Measurements from ENCODE around the gene UNC79.
"Not testable (repeated sequence)": the region's sequence is repeated elsewhere in the genome, so short reads cannot be mapped to it uniquely, and the experiment has no call there.

The UNC79 gene

GRCh38 chr14:93493622-93494021 is 62.9 kb downstream of the UNC79 start:
- not testable (repeated sequence) for H3K36me3 ChIP-seq (ENCODE audit: control insufficient read depth in 1 of 2, insufficient read depth in 2 of 2, low read depth in 1 of 2, low read length in 2 of 2); H3K18ac ChIP-seq (ENCODE audit: low read depth in 1 of 2, low read length in 2 of 2); H3K4me3 ChIP-seq (ENCODE audit: insufficient read depth in 1 of 2, low read depth in 1 of 2, low read length in 2 of 2); H4K8ac ChIP-seq (ENCODE audit: low read length); H3K27me3 ChIP-seq (ENCODE audit: control insufficient read depth in 1 of 2, insufficient read depth in 1 of 2, low read length in 2 of 2); H3K14ac ChIP-seq (ENCODE audit: low read length in 2 of 2); DNase-seq; H3K4me2 ChIP-seq (ENCODE audit: low read length, poor library complexity, severe bottlenecking); H2BK12ac ChIP-seq (ENCODE audit: low read length in 2 of 2); H3K9me3 ChIP-seq (ENCODE audit: control insufficient read depth, low read length); H3K9ac ChIP-seq (ENCODE audit: low read length); H2AK5ac ChIP-seq (ENCODE audit: low read length, severe bottlenecking); H2BK120ac ChIP-seq (ENCODE audit: low read depth, low read length); H3K4me1 ChIP-seq (ENCODE audit: control insufficient read depth, insufficient read depth, low read depth, low read length); H2AFZ ChIP-seq (ENCODE audit: low read depth, low read length); H3K4ac ChIP-seq (ENCODE audit: low read depth in 1 of 2, low read length in 2 of 2); H4K91ac ChIP-seq (ENCODE audit: low read length); H3K27ac ChIP-seq (ENCODE audit: low read length, poor library complexity, severe bottlenecking); H3K23ac ChIP-seq (ENCODE audit: low read length in 2 of 2); H2BK15ac ChIP-seq (ENCODE audit: low read depth, poor library complexity, severe bottlenecking); H2BK5ac ChIP-seq (ENCODE audit: low read depth, low read length, poor library complexity, severe bottlenecking); H3K79me1 ChIP-seq (replicated peaks; ENCODE audit: low read length, poor library complexity, severe bottlenecking)
- WGBS = no CpG with 5 or more reads among the region's 2 CpGs

DNA sequence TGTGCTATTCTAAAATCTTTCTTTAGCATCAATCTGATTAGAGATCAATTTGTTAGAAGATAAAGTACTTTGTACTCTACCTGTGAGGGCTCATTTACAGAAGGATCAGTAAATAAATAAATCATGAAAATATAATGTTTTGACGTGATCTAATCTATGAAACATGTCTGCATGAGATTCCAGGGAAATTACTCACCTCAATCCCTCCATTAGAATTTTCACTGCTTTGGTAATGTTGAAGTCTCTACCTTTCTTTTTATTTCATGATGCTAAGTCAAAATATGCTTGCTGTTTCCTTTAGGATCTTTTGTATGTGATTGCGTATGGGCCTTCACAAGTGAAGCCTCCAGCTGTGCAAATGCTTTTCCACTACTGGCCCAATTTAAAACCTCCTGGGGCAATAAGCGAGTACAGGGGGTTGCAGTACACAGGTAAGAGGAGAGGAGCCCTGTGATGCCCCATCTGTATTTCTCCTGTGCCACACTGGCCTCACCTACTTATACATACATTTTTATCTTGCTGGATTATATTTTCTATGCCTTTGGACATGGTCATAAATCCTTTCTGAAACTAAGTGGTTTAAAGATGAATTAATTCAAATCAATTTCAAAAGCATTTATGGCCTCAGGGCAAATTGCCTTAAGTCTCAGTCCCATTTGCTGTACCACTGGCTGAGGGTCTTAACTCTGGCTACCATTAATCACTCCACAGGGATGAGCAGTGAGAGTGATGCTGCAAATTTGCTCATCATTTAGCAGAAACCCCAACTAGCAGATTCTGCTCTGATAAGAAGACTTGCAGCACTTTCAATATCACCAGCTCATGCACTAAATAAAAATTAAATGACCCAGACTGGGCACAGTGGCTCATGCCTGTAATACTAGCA is 66.4 kb downstream of the UNC79 start:
- no peak overlapping the region for H2BK15ac ChIP-seq (ENCODE audit: low read depth, poor library complexity, severe bottlenecking)
- 100% methylated on average over 1 of the region's 3 CpGs for WGBS
- no peak overlapping the region for H3K18ac ChIP-seq (ENCODE audit: low read depth in 1 of 2, low read length in 2 of 2)
- H3K4ac ChIP-seq (ENCODE audit: low read depth in 1 of 2, low read length in 2 of 2) = no peak overlapping the region
- no peak overlapping the region for H2BK120ac ChIP-seq (ENCODE audit: low read depth, low read length)
- H4K91ac ChIP-seq (ENCODE audit: low read length) = no peak overlapping the region
- no peak overlapping the region for H3K14ac ChIP-seq (ENCODE audit: low read length in 2 of 2)
- no peak overlapping the region for H2BK5ac ChIP-seq (ENCODE audit: low read depth, low read length, poor library complexity, severe bottlenecking)
- no peak overlapping the region for H3K4me3 ChIP-seq (ENCODE audit: insufficient read depth in 1 of 2, low read depth in 1 of 2, low read length in 2 of 2)
- no peaks in the 10 kb centered on the region for H3K79me1 ChIP-seq (replicated peaks; ENCODE audit: low read length, poor library complexity, severe bottlenecking)
- H3K9me3 ChIP-seq (ENCODE audit: control insufficient read depth, low read length) = no peaks in the 10 kb centered on the region
- no peak overlapping the region for H4K8ac ChIP-seq (ENCODE audit: low read length)
- no peaks in the 10 kb centered on the region for H3K27me3 ChIP-seq (ENCODE audit: control insufficient read depth in 1 of 2, insufficient read depth in 1 of 2, low read length in 2 of 2)
- no peak overlapping the region for H2BK12ac ChIP-seq (ENCODE audit: low read length in 2 of 2)
- H3K4me1 ChIP-seq (ENCODE audit: control insufficient read depth, insufficient read depth, low read depth, low read length) = no peaks in the 10 kb centered on the region
- no peak overlapping the region for H3K4me2 ChIP-seq (ENCODE audit: low read length, poor library complexity, severe bottlenecking)
- no peaks in the 10 kb centered on the region for H3K36me3 ChIP-seq (ENCODE audit: control insufficient read depth in 1 of 2, insufficient read depth in 2 of 2, low read depth in 1 of 2, low read length in 2 of 2)
- H3K9ac ChIP-seq (ENCODE audit: low read length) = no peak overlapping the region
- no peak overlapping the region for H2AFZ ChIP-seq (ENCODE audit: low read depth, low read length)
- H3K27ac ChIP-seq (ENCODE audit: low read length, poor library complexity, severe bottlenecking) = peak overlapping the region; percentile 37
- no peak overlapping the region for H2AK5ac ChIP-seq (ENCODE audit: low read length, severe bottlenecking)
- DNase-seq = no peak
- no peak overlapping the region for H3K23ac ChIP-seq (ENCODE audit: low read length in 2 of 2)

GRCh38 chr14:93510056-93510455 is 79.3 kb downstream of the UNC79 start:
- Histone ChIP-seq H3K4me1 (ENCODE audit: control insufficient read depth, insufficient read depth, low read depth, low read length) (no peaks in the 10 kb centered on the region), H2BK120ac (ENCODE audit: low read depth, low read length) (no peak overlapping the region), H3K27ac (ENCODE audit: low read length, poor library complexity, severe bottlenecking) (no peak overlapping the region), H3K4ac (ENCODE audit: low read depth in 1 of 2, low read length in 2 of 2) (no peak overlapping the region), H4K8ac (ENCODE audit: low read length) (no peak overlapping the region), H3K4me3 (ENCODE audit: insufficient read depth in 1 of 2, low read depth in 1 of 2, low read length in 2 of 2) (no peak overlapping the region), H2BK15ac (ENCODE audit: low read depth, poor library complexity, severe bottlenecking) (no peak overlapping the region), H2BK12ac (ENCODE audit: low read length in 2 of 2) (no peak overlapping the region), H3K79me1 (replicated peaks; ENCODE audit: low read length, poor library complexity, severe bottlenecking) (no peaks in the 10 kb centered on the region), H2AFZ (ENCODE audit: low read depth, low read length) (no peak overlapping the region), H2AK5ac (ENCODE audit: low read length, severe bottlenecking) (no peak overlapping the region), H3K27me3 (ENCODE audit: control insufficient read depth in 1 of 2, insufficient read depth in 1 of 2, low read length in 2 of 2) (no peaks in the 10 kb centered on the region), H2BK5ac (ENCODE audit: low read depth, low read length, poor library complexity, severe bottlenecking) (no peak overlapping the region), H3K9me3 (ENCODE audit: control insufficient read depth, low read length) (no peaks in the 10 kb centered on the region), H3K36me3 (ENCODE audit: control insufficient read depth in 1 of 2, insufficient read depth in 2 of 2, low read depth in 1 of 2, low read length in 2 of 2) (no peaks in the 10 kb centered on the region), H3K18ac (ENCODE audit: low read depth in 1 of 2, low read length in 2 of 2) (no peak overlapping the region), H3K9ac (ENCODE audit: low read length) (no peak overlapping the region), H3K4me2 (ENCODE audit: low read length, poor library complexity, severe bottlenecking) (no peak overlapping the region), H3K14ac (ENCODE audit: low read length in 2 of 2) (no peak overlapping the region), H3K23ac (ENCODE audit: low read length in 2 of 2) (no peak overlapping the region), H4K91ac (ENCODE audit: low read length) (no peak overlapping the region)
- DNase-seq = no peak
- 59% methylated on average over 1 of the region's 1 CpG for WGBS

GRCh38 chr14:93511001-93511400 is 80.3 kb downstream of the UNC79 start:
- Histone ChIP-seq H4K8ac (ENCODE audit: low read length) (no peak overlapping the region), H3K9me3 (ENCODE audit: control insufficient read depth, low read length) (no peaks in the 10 kb centered on the region), H3K4ac (ENCODE audit: low read depth in 1 of 2, low read length in 2 of 2) (no peak overlapping the region), H3K79me1 (replicated peaks; ENCODE audit: low read length, poor library complexity, severe bottlenecking) (no peaks in the 10 kb centered on the region), H2BK5ac (ENCODE audit: low read depth, low read length, poor library complexity, severe bottlenecking) (no peak overlapping the region), H3K9ac (ENCODE audit: low read length) (no peak overlapping the region), H2AK5ac (ENCODE audit: low read length, severe bottlenecking) (no peak overlapping the region), H3K4me3 (ENCODE audit: insufficient read depth in 1 of 2, low read depth in 1 of 2, low read length in 2 of 2) (no peak overlapping the region), H2BK15ac (ENCODE audit: low read depth, poor library complexity, severe bottlenecking) (no peak overlapping the region), H3K4me2 (ENCODE audit: low read length, poor library complexity, severe bottlenecking) (no peak overlapping the region), H3K27me3 (ENCODE audit: control insufficient read depth in 1 of 2, insufficient read depth in 1 of 2, low read length in 2 of 2) (no peaks in the 10 kb centered on the region), H3K36me3 (ENCODE audit: control insufficient read depth in 1 of 2, insufficient read depth in 2 of 2, low read depth in 1 of 2, low read length in 2 of 2) (no peaks in the 10 kb centered on the region), H3K23ac (ENCODE audit: low read length in 2 of 2) (no peak overlapping the region), H3K18ac (ENCODE audit: low read depth in 1 of 2, low read length in 2 of 2) (no peak overlapping the region), H3K27ac (ENCODE audit: low read length, poor library complexity, severe bottlenecking) (no peak overlapping the region), H3K4me1 (ENCODE audit: control insufficient read depth, insufficient read depth, low read depth, low read length) (no peaks in the 10 kb centered on the region), H4K91ac (ENCODE audit: low read length) (no peak overlapping the region), H3K14ac (ENCODE audit: low read length in 2 of 2) (no peak overlapping the region), H2BK120ac (ENCODE audit: low read depth, low read length) (no peak overlapping the region), H2AFZ (ENCODE audit: low read depth, low read length) (no peak overlapping the region), H2BK12ac (ENCODE audit: low read length in 2 of 2) (no peak overlapping the region)
- WGBS = 88% methylated on average over 1 of the region's 5 CpGs
- no peak for DNase-seq

Measured in mesenchymal stem cell (in vitro differentiated cells and primary cell).